CD4-positive, alpha-beta T cell (primary cell): ENCODE results near the gene MAPK1IP1L. TPM values are rescaled to one million over a fixed set of nuclear protein-coding genes. Genes with fewer than 3 reads are reported as not detected.
A peak's percentile ranks its signal among the peaks of the same experiment; 100 is the strongest.

ENCODE experiments used
- ATAC-seq: fragments of 200-7000 bp; cut with Tn5 transposase; one replicate; pipeline ENCODE4 v1.10.0; 2022; ENCODE audit warnings: mild to moderate bottlenecking; ENCODE audit not compliant: poor library complexity
- CTCF ChIA-PET: fragments of 350-600 bp; sonication (Branson Sonifier 250); formaldehyde crosslinking; loops from one replicate; lab custom pipeline; 2021; ENCODE audit warnings: antibody characterized with exemption, inconsistent platforms; lab: Charles Lee
- POLR2A ChIA-PET: fragments of 350-600 bp; sonication (Branson Sonifier 250); formaldehyde crosslinking; loops from one replicate; lab custom pipeline; 2021; ENCODE audit warnings: antibody characterized with exemption, inconsistent platforms; lab: Charles Lee
- DNase-seq, 14 experiments: peaks; one replicate each; pipeline ENCODE4 v3.0.0-alpha.2; 2013 to 2020; ENCODE audit warnings: mixed read lengths in 2 of 14
- H3K27ac ChIP-seq, 2 donors: one replicate each; pipeline versions ENCODE4 v1.5.1 to v1.7.0; 2013; ENCODE audit warnings: low read length in 2 of 2, low read depth in 1 of 2, mild to moderate bottlenecking in 1 of 2
- H3K27me3 ChIP-seq, 2 experiments: 1 replicate in 1 of 2; 2 replicates in 1 of 2; pipeline versions ENCODE4 v1.6.1 to v1.7.0; 2013; ENCODE audit warnings: low read length in 2 of 2, control low read depth in 1 of 2, mild to moderate bottlenecking in 1 of 2, moderate library complexity in 1 of 2; ENCODE audit not compliant: insufficient read depth in 2 of 2, control insufficient read depth in 1 of 2
- H3K36me3 ChIP-seq: one replicate; pipeline ENCODE4 v1.6.1; 2013; ENCODE audit warnings: low read length, control low read depth; ENCODE audit not compliant: insufficient read depth
- H3K4me1 ChIP-seq: one replicate; pipeline ENCODE4 v1.6.1; 2013; ENCODE audit warnings: low read length, control low read depth; ENCODE audit not compliant: insufficient read depth
- H3K4me3 ChIP-seq: one replicate; pipeline ENCODE4 v1.5.1; 2013; ENCODE audit warnings: mild to moderate bottlenecking, low read length, moderate library complexity
- H3K9me3 ChIP-seq, 2 experiments: 1 replicate in 1 of 2; 2 replicates in 1 of 2; pipeline versions ENCODE4 v1.6.1 to v1.7.0; 2013; ENCODE audit warnings: low read length in 2 of 2, mild to moderate bottlenecking in 2 of 2, control low read depth in 1 of 2, moderate library complexity in 1 of 2; ENCODE audit not compliant: control insufficient read depth in 1 of 2, insufficient read depth in 1 of 2
- H3K27ac Mint-ChIP-seq: one replicate; pipeline ENCODE4 v1.8.0; 2020; ENCODE audit warnings: mixed read lengths
- H3K27me3 Mint-ChIP-seq: one replicate; pipeline ENCODE4 v1.8.0; 2021; ENCODE audit warnings: mixed read lengths
- H3K36me3 Mint-ChIP-seq: one replicate; pipeline ENCODE4 v1.8.0; 2021; ENCODE audit warnings: low read depth, mixed read lengths
- H3K4me1 Mint-ChIP-seq: one replicate; pipeline ENCODE4 v1.8.0; 2021; ENCODE audit warnings: low read depth, mixed read lengths
- H3K4me3 Mint-ChIP-seq: one replicate; pipeline ENCODE4 v1.8.0; 2020; ENCODE audit warnings: mild to moderate bottlenecking, mixed read lengths
- H3K9me3 Mint-ChIP-seq: one replicate; pipeline ENCODE4 v1.8.0; 2020; ENCODE audit warnings: mixed read lengths
- intact Hi-C, 2 experiments: fragments of 100-400 bp; cut with DNase I in 1 of 2; cut with micrococcal nuclease in 1 of 2; formaldehyde crosslinking; loops; one replicate each; pipeline versions ENCODE4 v1.15.1 to v1.9.0; 2023 to 2025; cut with DNase I, micrococcal nuclease
- total RNA-seq, 174 experiments: library from RNA in 2 of 174; stranded (reverse) in 2 of 174; gene quantifications; one replicate each; pipeline ENCODE4 v1.2.3 and lab custom pipeline; 2021 to 2026
- TF ChIP-seq, protein P1 (sequence below): fragments of 200-600 bp; IDR thresholded peaks from one replicate; pipeline ENCODE4 v1.8.0; 2022; ENCODE audit warnings: antibody characterized with exemption, mild to moderate bottlenecking

Gene MAPK1IP1L
- total RNA-seq, 2 experiments from 2014 or later = 198 to 207 TPM

GRCh38 chr14:55026441-55026792, 25.0 kb upstream of the MAPK1IP1L start:
- intact Hi-C loops = loop anchor here (2.0 to 10.0 kb wide), 5 partner anchors 24 to 558 kb away; partner anchors contain the start of genes DLGAP5 (in 1 of the 2), GCH1 (in 1 of the 2), KTN1 (in 1 of the 2) and MAPK1IP1L (in 1 of the 2)
- DNase-seq (no peak), ATAC-seq (no peak)
- Mint-ChIP-seq H3K36me3 (peaks cover 12% of the 10 kb centered on the region), H3K4me3 (peak overlapping the region; percentile 91), H3K27ac (peak overlapping the region; percentile 88), H3K27me3 (no peaks in the 10 kb centered on the region), H3K9me3 (no peaks in the 10 kb centered on the region), H3K4me1 (peaks cover 58% of the 10 kb centered on the region)
- H3K27ac ChIP-seq = peak overlapping the region; percentile 78 to 87
- POLR2A ChIA-PET = interaction anchor here (0.8 to 2.4 kb wide), 12 partner anchors 11 to 1092 kb away, joined by 3 to 58 read pairs (median 4); partner anchors contain the start of genes CGRRF1, DLGAP5, GCH1 and MAPK1IP1L
- H3K9me3 ChIP-seq = no peaks in the 10 kb centered on the region
- H3K27me3 ChIP-seq = no peaks in the 10 kb centered on the region
- CTCF ChIA-PET = interaction anchor here (0.7 to 4.0 kb wide), 10 partner anchors 8 to 145 kb away, joined by 3 to 55 read pairs (median 4); partner anchors contain the start of gene MAPK1IP1L
- no peaks in the 10 kb centered on the region for H3K36me3 ChIP-seq
- TF ChIP-seq, protein P1, sequence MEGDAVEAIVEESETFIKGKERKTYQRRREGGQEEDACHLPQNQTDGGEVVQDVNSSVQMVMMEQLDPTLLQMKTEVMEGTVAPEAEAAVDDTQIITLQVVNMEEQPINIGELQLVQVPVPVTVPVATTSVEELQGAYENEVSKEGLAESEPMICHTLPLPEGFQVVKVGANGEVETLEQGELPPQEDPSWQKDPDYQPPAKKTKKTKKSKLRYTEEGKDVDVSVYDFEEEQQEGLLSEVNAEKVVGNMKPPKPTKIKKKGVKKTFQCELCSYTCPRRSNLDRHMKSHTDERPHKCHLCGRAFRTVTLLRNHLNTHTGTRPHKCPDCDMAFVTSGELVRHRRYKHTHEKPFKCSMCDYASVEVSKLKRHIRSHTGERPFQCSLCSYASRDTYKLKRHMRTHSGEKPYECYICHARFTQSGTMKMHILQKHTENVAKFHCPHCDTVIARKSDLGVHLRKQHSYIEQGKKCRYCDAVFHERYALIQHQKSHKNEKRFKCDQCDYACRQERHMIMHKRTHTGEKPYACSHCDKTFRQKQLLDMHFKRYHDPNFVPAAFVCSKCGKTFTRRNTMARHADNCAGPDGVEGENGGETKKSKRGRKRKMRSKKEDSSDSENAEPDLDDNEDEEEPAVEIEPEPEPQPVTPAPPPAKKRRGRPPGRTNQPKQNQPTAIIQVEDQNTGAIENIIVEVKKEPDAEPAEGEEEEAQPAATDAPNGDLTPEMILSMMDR = no peak
- peaks cover 9% of the 10 kb centered on the region for H3K4me1 ChIP-seq
- peak overlapping the region; percentile 79 for H3K4me3 ChIP-seq

GRCh38 chr14:55026793-55027561, 24.5 kb upstream of the MAPK1IP1L start, which contains the start of the genes SOCS4 and WDHD1:
Gene SOCS4, plus strand, starts transcription at chr14:55027236. Its CDS starts 15,806 bp downstream, at chr14:55043042.
Gene WDHD1, minus strand, starts transcription at chr14:55027099. Its CDS starts 312 bp downstream, at chr14:55026787.
- Mint-ChIP-seq H3K9me3 (no peaks in the 10 kb centered on the region), H3K36me3 (peaks cover 16% of the 10 kb centered on the region), H3K4me3 (peak within 1 kb of the TSS; percentile 91), H3K27ac (peak within 1 kb of the TSS; percentile 88), H3K4me1 (peaks cover 62% of the 10 kb centered on the region), H3K27me3 (no peaks in the 10 kb centered on the region)
- ChIA-PET POLR2A (interaction anchor here (0.8 to 2.4 kb wide), 13 partner anchors 11 to 1091 kb away, joined by 3 to 58 read pairs (median 4); partner anchors contain the start of genes CGRRF1, DLGAP5, GCH1 and MAPK1IP1L), CTCF (interaction anchor here (0.7 to 4.0 kb wide), 10 partner anchors 9 to 145 kb away, joined by 3 to 55 read pairs (median 4); partner anchors contain the start of gene MAPK1IP1L)
- Histone ChIP-seq H3K27me3 (no peaks in the 10 kb centered on the region), H3K9me3 (no peaks in the 10 kb centered on the region), H3K27ac (peak within 1 kb of the TSS; percentile 78 to 87), H3K4me1 (peaks cover 9% of the 10 kb centered on the region), H3K36me3 (peaks cover under 1% of the 10 kb centered on the region), H3K4me3 (peak within 1 kb of the TSS; percentile 79)
- ATAC-seq (peak; percentile 87), DNase-seq (peak; percentile 90 to 98 (median 94))
- TF ChIP-seq, protein P1 = peak; percentile 9
- intact Hi-C loops = loop anchor here (1.0 to 10.0 kb wide), 7 partner anchors 24 to 558 kb away; partner anchors contain the start of genes GCH1 (in 2 of the 2), MAPK1IP1L (in 2 of the 2), DLGAP5 (in 1 of the 2) and KTN1 (in 1 of the 2)

DNA sequence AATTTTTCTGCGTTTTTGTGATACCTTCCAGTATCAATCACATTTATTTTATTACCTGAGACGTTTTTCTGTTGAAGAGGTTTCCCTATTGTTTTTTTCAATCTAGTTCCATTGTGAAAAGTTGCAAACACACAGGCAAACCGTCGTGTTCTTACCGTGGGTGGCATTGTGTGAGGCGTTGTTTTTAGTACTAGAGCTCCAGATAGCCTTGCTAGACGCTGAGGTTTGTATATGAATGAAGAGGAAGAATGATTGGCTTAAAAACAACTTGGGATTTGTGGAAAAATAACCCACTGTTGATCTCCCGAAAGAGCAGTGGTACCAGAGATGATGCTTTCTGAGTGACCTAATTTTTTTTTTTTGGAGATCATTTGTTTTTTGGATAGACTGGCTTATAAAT, 23.4 kb upstream of the MAPK1IP1L start:
- H3K9me3 ChIP-seq = no peaks in the 10 kb centered on the region
- Mint-ChIP-seq H3K4me3 (peak overlapping the region; percentile 91), H3K27ac (peak overlapping the region; percentile 88), H3K4me1 (peaks cover 62% of the 10 kb centered on the region), H3K36me3 (peaks cover 16% of the 10 kb centered on the region), H3K27me3 (no peaks in the 10 kb centered on the region), H3K9me3 (no peaks in the 10 kb centered on the region)
- POLR2A ChIA-PET = interaction anchor here (1.2 kb wide), 1 partner anchor 23 kb away, joined by 6 read pairs; the partner anchor contains the start of gene MAPK1IP1L
- H3K4me1 ChIP-seq = peaks cover 9% of the 10 kb centered on the region
- H3K27ac ChIP-seq = no peak overlapping the region
- CTCF ChIA-PET = interaction anchor here (1.2 to 4.0 kb wide), 3 partner anchors 16 to 254 kb away, joined by 3 to 55 read pairs (median 16); partner anchors contain the start of gene MAPK1IP1L
- peak overlapping the region; percentile 79 for H3K4me3 ChIP-seq
- intact Hi-C loops = loop anchor here (5.0 to 10.0 kb wide), 4 partner anchors 57 to 557 kb away; partner anchors contain the start of genes DLGAP5 (in 1 of the 2), GCH1 (in 1 of the 2) and KTN1 (in 1 of the 2)
- no peak for DNase-seq
- ATAC-seq = no peak
- no peaks in the 10 kb centered on the region for H3K27me3 ChIP-seq
- TF ChIP-seq, protein P1 = no peak
- H3K36me3 ChIP-seq = peaks cover 3% of the 10 kb centered on the region
